Activated CD8-positive, alpha-beta T cell treated with anti-CD3 and anti-CD28 coated beads for 36 hours (primary cell): ENCODE results near the gene KBTBD13. TPM values are rescaled to one million over a fixed set of nuclear protein-coding genes. Genes with fewer than 3 reads are reported as not detected.

Experiments
- ATAC-seq: fragments of 200-7000 bp; cut with Tn5 transposase; one replicate; pipeline ENCODE4 v1.10.0; 2021; ENCODE audit warnings: mild to moderate bottlenecking, moderate library complexity
- CTCF ChIA-PET: fragments of 350-600 bp; sonication (Branson Sonifier 250); formaldehyde crosslinking; loops from one replicate; lab custom pipeline; 2021; ENCODE audit warnings: antibody characterized with exemption; lab: Charles Lee
- POLR2A ChIA-PET: fragments of 350-600 bp; sonication (Branson Sonifier 250); formaldehyde crosslinking; loops from one replicate; lab custom pipeline; 2021; ENCODE audit warnings: antibody characterized with exemption; lab: Charles Lee
- DNase-seq: peaks from one replicate; pipeline ENCODE4 v3.0.0-alpha.2; 2020
- H3K27ac Mint-ChIP-seq: one replicate; pipeline ENCODE4 v1.8.0; 2021; ENCODE audit warnings: mild to moderate bottlenecking, mixed read lengths
- H3K27me3 Mint-ChIP-seq: one replicate; pipeline ENCODE4 v1.8.0; 2021; ENCODE audit warnings: mixed read lengths
- H3K36me3 Mint-ChIP-seq: one replicate; pipeline ENCODE4 v1.8.0; 2021; ENCODE audit warnings: low read depth, mixed read lengths
- H3K4me1 Mint-ChIP-seq: one replicate; pipeline ENCODE4 v1.8.0; 2021; ENCODE audit warnings: low read depth, mixed read lengths
- H3K4me3 Mint-ChIP-seq: one replicate; pipeline ENCODE4 v1.8.0; 2021; ENCODE audit warnings: mild to moderate bottlenecking, moderate library complexity, mixed read lengths
- H3K9me3 Mint-ChIP-seq: one replicate; pipeline ENCODE4 v1.8.0; 2021; ENCODE audit warnings: mixed read lengths
- intact Hi-C: fragments of 100-400 bp; cut with micrococcal nuclease; formaldehyde crosslinking; loops from one replicate; pipeline ENCODE4 v1.10.0; 2022
- total RNA-seq, 2 experiments: library from RNA; stranded (reverse); gene quantifications; one replicate each; pipeline ENCODE4 v1.2.3, GENCODE V29; 2021
- TF ChIP-seq, protein P1 (sequence below): fragments of 200-600 bp; IDR thresholded peaks from one replicate; pipeline ENCODE4 v1.8.0; 2022; ENCODE audit warnings: antibody characterized with exemption, mild to moderate bottlenecking

KBTBD13 gene
- total RNA-seq, 2 experiments from 2014 or later, result not detected

DNA sequence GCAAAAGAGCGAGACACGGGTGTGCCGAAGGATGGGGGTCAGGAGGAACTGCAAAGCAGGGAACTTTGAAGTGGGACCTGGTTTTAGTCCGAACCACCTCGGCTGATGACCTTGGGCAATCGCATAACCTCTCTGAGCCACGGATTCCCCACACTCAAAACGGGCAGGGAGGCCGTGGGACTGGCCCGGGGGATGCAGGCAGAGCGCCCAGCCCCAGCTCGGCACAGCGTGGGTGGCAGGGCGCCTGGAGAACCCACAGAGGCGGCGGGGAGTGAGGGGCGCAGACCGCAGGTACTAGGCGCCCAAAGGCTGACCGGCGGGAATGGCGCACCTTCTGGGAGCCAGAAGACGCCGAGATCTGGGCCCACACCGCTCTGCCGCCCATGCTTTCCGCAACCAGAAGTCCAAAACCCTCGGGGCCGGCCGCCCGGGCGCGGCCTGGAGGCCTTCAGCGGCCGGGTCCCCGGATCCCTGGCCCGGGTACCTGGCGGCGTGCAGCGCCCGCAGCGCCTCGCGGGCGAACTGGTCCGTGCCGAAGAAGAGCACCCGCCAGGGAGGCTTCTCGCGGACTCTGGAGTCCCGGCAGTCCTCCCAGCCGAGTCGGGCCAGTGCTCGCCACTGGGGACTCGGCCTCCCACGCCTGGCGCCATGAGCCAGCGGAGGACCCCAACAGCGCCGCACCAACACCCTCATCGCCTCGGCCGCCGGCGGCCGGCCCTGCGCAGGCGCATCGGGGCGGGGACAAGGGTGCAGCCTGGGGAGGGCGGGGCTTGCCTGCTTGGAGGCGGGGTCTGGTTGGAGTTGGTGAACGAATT is 47.4 kb upstream of the KBTBD13 start, which contains the start of gene MTFMT:
Gene MTFMT, minus strand, starts transcription at position 719 of the 815 bp plus-strand sequence. Its CDS starts 26 bp downstream, at position 693.
- CTCF ChIA-PET, result no interaction called here
- Mint-ChIP-seq H3K27ac (peak within 1 kb of the TSS; percentile 75), H3K36me3 (peaks cover 23% of the 10 kb centered on the region), H3K4me3 (peak within 1 kb of the TSS; percentile 85), H3K4me1 (peaks cover 20% of the 10 kb centered on the region), H3K27me3 (peaks cover 3% of the 10 kb centered on the region), H3K9me3 (no peaks in the 10 kb centered on the region)
- peak; percentile 96 for DNase-seq
- POLR2A ChIA-PET, result no interaction called here
- ATAC-seq, result peak; percentile 98
- intact Hi-C loops, result no loop called here
- TF ChIP-seq, protein P1, sequence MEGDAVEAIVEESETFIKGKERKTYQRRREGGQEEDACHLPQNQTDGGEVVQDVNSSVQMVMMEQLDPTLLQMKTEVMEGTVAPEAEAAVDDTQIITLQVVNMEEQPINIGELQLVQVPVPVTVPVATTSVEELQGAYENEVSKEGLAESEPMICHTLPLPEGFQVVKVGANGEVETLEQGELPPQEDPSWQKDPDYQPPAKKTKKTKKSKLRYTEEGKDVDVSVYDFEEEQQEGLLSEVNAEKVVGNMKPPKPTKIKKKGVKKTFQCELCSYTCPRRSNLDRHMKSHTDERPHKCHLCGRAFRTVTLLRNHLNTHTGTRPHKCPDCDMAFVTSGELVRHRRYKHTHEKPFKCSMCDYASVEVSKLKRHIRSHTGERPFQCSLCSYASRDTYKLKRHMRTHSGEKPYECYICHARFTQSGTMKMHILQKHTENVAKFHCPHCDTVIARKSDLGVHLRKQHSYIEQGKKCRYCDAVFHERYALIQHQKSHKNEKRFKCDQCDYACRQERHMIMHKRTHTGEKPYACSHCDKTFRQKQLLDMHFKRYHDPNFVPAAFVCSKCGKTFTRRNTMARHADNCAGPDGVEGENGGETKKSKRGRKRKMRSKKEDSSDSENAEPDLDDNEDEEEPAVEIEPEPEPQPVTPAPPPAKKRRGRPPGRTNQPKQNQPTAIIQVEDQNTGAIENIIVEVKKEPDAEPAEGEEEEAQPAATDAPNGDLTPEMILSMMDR, result no peak

DNA sequence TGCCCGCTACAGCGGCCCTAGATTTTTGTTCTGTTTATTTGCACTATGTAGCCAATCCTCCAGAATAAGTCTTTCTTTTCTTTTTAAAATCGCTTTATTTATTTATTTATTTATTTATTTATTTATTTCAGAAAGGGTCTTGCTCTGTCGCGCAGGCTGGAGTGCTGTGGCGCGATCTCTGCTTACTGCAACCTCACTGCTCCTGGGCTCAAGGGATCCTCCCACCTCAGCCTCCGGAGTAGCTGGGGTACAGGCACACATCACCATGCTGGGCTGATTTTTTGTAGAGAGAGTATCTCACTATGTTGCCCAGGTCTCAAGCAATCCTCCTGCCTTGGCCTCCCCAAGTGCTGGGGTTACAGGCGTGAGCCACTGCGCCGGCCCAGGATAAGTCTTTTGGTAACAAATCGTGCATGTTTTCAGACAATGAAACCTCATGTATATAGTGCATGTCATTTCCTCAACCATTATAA is 46.8 kb upstream of the KBTBD13 start:
- H3K9me3 Mint-ChIP-seq, result no peaks in the 10 kb centered on the region
- DNase-seq (no peak), ATAC-seq (no peak)
- TF ChIP-seq, protein P1, result no peak
- H3K27me3 Mint-ChIP-seq, result peaks cover 3% of the 10 kb centered on the region
- H3K4me3 Mint-ChIP-seq, result peak overlapping the region; percentile 55
- CTCF ChIA-PET, result no interaction called here
- H3K27ac Mint-ChIP-seq, result no peak overlapping the region
- H3K36me3 Mint-ChIP-seq, result peaks cover 20% of the 10 kb centered on the region
- intact Hi-C loops, result loop anchor here (5.0 kb wide), 2 partner anchors 48 to 268 kb away; partner anchors contain the start of genes KBTBD13 and RNU5A-1
- H3K4me1 Mint-ChIP-seq, result peaks cover 20% of the 10 kb centered on the region
- POLR2A ChIA-PET, result no interaction called here

GRCh38 chr15:65032801-65033537 is 43.6 kb upstream of the KBTBD13 start:
- TF ChIP-seq, protein P1, result peak; percentile 56
- ATAC-seq (peak; percentile 45), DNase-seq (peak; percentile 66)
- Mint-ChIP-seq H3K4me3 (no peak overlapping the region), H3K9me3 (no peaks in the 10 kb centered on the region), H3K4me1 (peaks cover 11% of the 10 kb centered on the region), H3K36me3 (peaks cover 3% of the 10 kb centered on the region), H3K27ac (no peak overlapping the region), H3K27me3 (peaks cover 3% of the 10 kb centered on the region)
- POLR2A ChIA-PET, result no interaction called here
- intact Hi-C loops, result loop anchor here (5.0 kb wide), 2 partner anchors 44 to 264 kb away; partner anchors contain the start of genes KBTBD13 and RNU5A-1
- CTCF ChIA-PET, result interaction anchor here (0.9 to 2.2 kb wide), 16 partner anchors 10 to 365 kb away, joined by 3 to 32 read pairs (median 7); partner anchors contain the start of gene SLC51B

DNA sequence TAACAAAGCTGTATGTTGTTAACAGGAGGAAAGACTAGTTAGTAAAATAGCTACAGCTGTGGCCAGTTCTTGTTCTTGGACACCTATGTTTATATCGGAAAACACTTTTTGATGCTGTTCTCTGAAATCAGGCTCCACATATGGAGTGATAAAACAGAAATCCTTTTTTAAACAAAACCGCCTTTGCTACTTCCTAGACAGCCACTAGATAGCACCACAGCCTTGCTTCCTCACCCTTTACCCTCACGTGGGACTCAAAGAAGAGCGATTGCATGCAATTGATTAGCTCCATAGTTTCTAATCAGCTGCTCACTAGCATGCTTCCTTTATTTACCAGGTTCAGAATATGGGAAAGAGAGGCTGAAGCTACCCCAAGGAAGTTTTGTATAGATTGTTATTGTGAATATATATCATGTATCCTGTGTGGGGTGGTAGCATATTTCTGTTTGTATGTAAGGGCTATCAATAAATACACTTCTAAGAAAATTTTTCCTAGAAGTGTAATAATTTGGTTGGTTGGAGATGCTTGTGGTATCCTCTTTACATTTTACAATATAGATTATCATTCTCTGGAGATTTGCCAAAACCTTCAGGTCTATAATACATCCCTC is 42.8 kb upstream of the KBTBD13 start:
- no peak overlapping the region for H3K27ac Mint-ChIP-seq
- peaks cover 7% of the 10 kb centered on the region for H3K4me1 Mint-ChIP-seq
- peak; percentile 28 for ATAC-seq
- H3K27me3 Mint-ChIP-seq, result peaks cover 3% of the 10 kb centered on the region
- H3K9me3 Mint-ChIP-seq, result no peaks in the 10 kb centered on the region
- POLR2A ChIA-PET, result interaction anchor here (0.7 kb wide), 1 partner anchor 76 kb away, joined by 5 read pairs; no protein-coding TSS in a partner anchor
- CTCF ChIA-PET, result interaction anchor here (0.6 to 2.2 kb wide), 24 partner anchors 9 to 366 kb away, joined by 3 to 32 read pairs (median 5); partner anchors contain the start of genes SLC51B and UBAP1L
- no peaks in the 10 kb centered on the region for H3K36me3 Mint-ChIP-seq
- intact Hi-C loops, result loop anchor here (5.0 kb wide), 2 partner anchors 44 to 264 kb away; partner anchors contain the start of genes KBTBD13 and RNU5A-1
- TF ChIP-seq, protein P1, result peak; percentile 36
- no peak overlapping the region for H3K4me3 Mint-ChIP-seq
- peak; percentile 52 for DNase-seq
